ENCODE data around the gene YY1AP1. TPM values are rescaled to one million over a fixed set of nuclear protein-coding genes. Genes with fewer than 3 reads are reported as not detected.
"Not testable (repeated sequence)": the region's sequence is repeated elsewhere in the genome, so short reads cannot be mapped to it uniquely, and the experiment has no call there.

YY1AP1 gene
- total RNA-seq, 1 donor from 2014 or later, result 42.3 TPM

GRCh38 chr1:155703216-155703615 lies 14.6 kb upstream of the YY1AP1 start:
- Histone ChIP-seq H3K27ac (ENCODE audit: low read depth, low read length) (no peak overlapping the region), H3K4me2 (ENCODE audit: low read length) (no peak overlapping the region), H3K9ac (ENCODE audit: low read length) (no peak overlapping the region), H2AFZ (ENCODE audit: low read depth, low read length) (no peak overlapping the region), H3K27me3 (ENCODE audit: insufficient read depth, low read length) (no peaks in the 10 kb centered on the region), H3K79me2 (ENCODE audit: insufficient read depth, low read length) (peaks cover 78% of the 10 kb centered on the region), H3K4me3 (ENCODE audit: insufficient read depth, low read depth, low read length) (no peak overlapping the region), H3K9me3 (ENCODE audit: insufficient read depth, low read depth, low read length) (no peaks in the 10 kb centered on the region), H3K36me3 (ENCODE audit: insufficient read depth, low read length) (no peaks in the 10 kb centered on the region), H3K4me1 (ENCODE audit: insufficient read depth, low read length) (peaks cover 6% of the 10 kb centered on the region), H4K20me1 (ENCODE audit: insufficient read depth, low read length) (peaks cover 55% of the 10 kb centered on the region)
- no peak overlapping the region for H3K4me3 Mint-ChIP-seq (ENCODE audit: unreplicated experiment)
- H3K27me3 Mint-ChIP-seq (ENCODE audit: low read depth, unreplicated experiment), result no peaks in the 10 kb centered on the region
- no peaks in the 10 kb centered on the region for H3K36me3 Mint-ChIP-seq (ENCODE audit: low read depth, unreplicated experiment)
- DNase-seq (ENCODE audit: low read depth), result no peak
- H3K9me3 Mint-ChIP-seq (ENCODE audit: unreplicated experiment), result no peaks in the 10 kb centered on the region
- FAIRE-seq, result no peak
- no peak overlapping the region for H3K27ac Mint-ChIP-seq (ENCODE audit: unreplicated experiment)
- no peak for TF ChIP-seq EZH2 (IDR thresholded peaks at IDR 0.05; ENCODE audit: insufficient read depth, low read length)
- TF ChIP-seq CTCF (IDR thresholded peaks at IDR 0.05; ENCODE audit: insufficient read depth, low read depth, low read length), result no peak
- H3K4me1 Mint-ChIP-seq (ENCODE audit: low read depth, unreplicated experiment), result peaks cover 22% of the 10 kb centered on the region

DNA sequence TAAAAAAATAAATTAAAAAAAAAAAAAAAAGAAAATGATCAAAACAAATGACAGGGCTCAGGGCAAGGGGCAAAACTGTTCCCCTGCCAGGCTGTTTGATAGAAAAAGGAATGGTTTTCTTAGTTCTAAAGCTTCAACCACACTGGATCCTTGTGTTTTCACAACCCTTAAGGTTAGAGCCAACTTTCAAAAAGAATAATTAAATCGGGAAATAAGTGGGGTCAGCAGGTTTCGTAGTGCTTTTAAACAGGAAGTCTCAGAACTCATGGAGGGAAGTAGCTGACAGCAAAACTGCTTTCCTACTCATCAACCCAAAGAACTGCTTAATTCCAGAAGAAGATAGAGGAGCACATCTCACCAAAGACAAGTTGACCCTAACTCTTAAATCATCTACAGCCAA lies 13.1 kb upstream of the YY1AP1 start:
- not testable (repeated sequence) for FAIRE-seq; DNase-seq (ENCODE audit: low read depth); H3K4me3 ChIP-seq (ENCODE audit: insufficient read depth, low read depth, low read length); H3K4me3 Mint-ChIP-seq (ENCODE audit: unreplicated experiment); H3K9me3 ChIP-seq (ENCODE audit: insufficient read depth, low read depth, low read length); H2AFZ ChIP-seq (ENCODE audit: low read depth, low read length); H3K4me1 ChIP-seq (ENCODE audit: insufficient read depth, low read length); H3K27me3 Mint-ChIP-seq (ENCODE audit: low read depth, unreplicated experiment); H3K27me3 ChIP-seq (ENCODE audit: insufficient read depth, low read length); H3K9ac ChIP-seq (ENCODE audit: low read length); H3K9me3 Mint-ChIP-seq (ENCODE audit: unreplicated experiment); H3K4me2 ChIP-seq (ENCODE audit: low read length); H3K27ac ChIP-seq (ENCODE audit: low read depth, low read length); H3K27ac Mint-ChIP-seq (ENCODE audit: unreplicated experiment); H3K36me3 ChIP-seq (ENCODE audit: insufficient read depth, low read length); H3K36me3 Mint-ChIP-seq (ENCODE audit: low read depth, unreplicated experiment)
- Histone ChIP-seq H4K20me1 (ENCODE audit: insufficient read depth, low read length) (peaks cover 67% of the 10 kb centered on the region), H3K79me2 (ENCODE audit: insufficient read depth, low read length) (peaks cover 79% of the 10 kb centered on the region)
- H3K4me1 Mint-ChIP-seq (ENCODE audit: low read depth, unreplicated experiment), result peaks cover 28% of the 10 kb centered on the region

DNA sequence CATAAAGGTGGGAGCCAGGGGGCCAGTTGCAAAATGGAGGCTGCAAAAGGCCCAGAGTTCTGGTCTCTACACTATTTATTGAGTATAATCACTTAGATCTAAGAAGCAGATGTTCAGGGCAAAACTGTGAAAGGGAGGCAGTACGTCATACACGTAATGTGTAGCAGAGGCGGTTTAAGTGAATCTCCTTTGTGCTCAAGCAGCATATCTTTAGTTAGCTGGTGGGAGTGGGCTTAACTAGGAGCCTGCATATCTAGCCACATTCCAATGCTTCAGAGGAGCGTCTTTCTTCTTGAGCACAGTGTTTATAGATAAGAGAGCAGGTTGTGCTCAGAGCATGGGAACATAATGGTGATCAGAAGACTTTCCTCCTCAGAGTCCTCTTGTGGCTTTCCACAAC lies 10.5 kb upstream of the YY1AP1 start:
- H3K4me1 ChIP-seq (ENCODE audit: insufficient read depth, low read length); H3K27ac ChIP-seq (ENCODE audit: low read depth, low read length); DNase-seq (ENCODE audit: low read depth); H3K27me3 Mint-ChIP-seq (ENCODE audit: low read depth, unreplicated experiment); H3K9ac ChIP-seq (ENCODE audit: low read length); FAIRE-seq; H3K36me3 Mint-ChIP-seq (ENCODE audit: low read depth, unreplicated experiment); H3K9me3 ChIP-seq (ENCODE audit: insufficient read depth, low read depth, low read length); H3K27me3 ChIP-seq (ENCODE audit: insufficient read depth, low read length); H3K4me3 ChIP-seq (ENCODE audit: insufficient read depth, low read depth, low read length); H3K4me2 ChIP-seq (ENCODE audit: low read length); H2AFZ ChIP-seq (ENCODE audit: low read depth, low read length); H3K27ac Mint-ChIP-seq (ENCODE audit: unreplicated experiment); H3K36me3 ChIP-seq (ENCODE audit: insufficient read depth, low read length); H3K9me3 Mint-ChIP-seq (ENCODE audit: unreplicated experiment): not testable (repeated sequence)
- Histone ChIP-seq H3K79me2 (ENCODE audit: insufficient read depth, low read length) (peaks cover 82% of the 10 kb centered on the region), H4K20me1 (ENCODE audit: insufficient read depth, low read length) (peaks cover 74% of the 10 kb centered on the region)
- Mint-ChIP-seq H3K4me1 (ENCODE audit: low read depth, unreplicated experiment) (peaks cover 22% of the 10 kb centered on the region), H3K4me3 (ENCODE audit: unreplicated experiment) (peak overlapping the region; percentile 50)
